GM12872 (cell line): ENCODE data around the gene GRK2.

Experiments
- TF ChIP-seq, protein P1 (sequence below): IDR thresholded peaks from 3 replicates; pipeline ENCODE4 v1.5.1; 2011; ENCODE audit warnings: low read depth, mild to moderate bottlenecking, low read length, moderate library complexity; ENCODE audit not compliant: insufficient read depth

The GRK2 gene

GRCh38 chr11:67303835-67304411, 37.6 kb downstream of the GRK2 start:
- TF ChIP-seq, protein P1, sequence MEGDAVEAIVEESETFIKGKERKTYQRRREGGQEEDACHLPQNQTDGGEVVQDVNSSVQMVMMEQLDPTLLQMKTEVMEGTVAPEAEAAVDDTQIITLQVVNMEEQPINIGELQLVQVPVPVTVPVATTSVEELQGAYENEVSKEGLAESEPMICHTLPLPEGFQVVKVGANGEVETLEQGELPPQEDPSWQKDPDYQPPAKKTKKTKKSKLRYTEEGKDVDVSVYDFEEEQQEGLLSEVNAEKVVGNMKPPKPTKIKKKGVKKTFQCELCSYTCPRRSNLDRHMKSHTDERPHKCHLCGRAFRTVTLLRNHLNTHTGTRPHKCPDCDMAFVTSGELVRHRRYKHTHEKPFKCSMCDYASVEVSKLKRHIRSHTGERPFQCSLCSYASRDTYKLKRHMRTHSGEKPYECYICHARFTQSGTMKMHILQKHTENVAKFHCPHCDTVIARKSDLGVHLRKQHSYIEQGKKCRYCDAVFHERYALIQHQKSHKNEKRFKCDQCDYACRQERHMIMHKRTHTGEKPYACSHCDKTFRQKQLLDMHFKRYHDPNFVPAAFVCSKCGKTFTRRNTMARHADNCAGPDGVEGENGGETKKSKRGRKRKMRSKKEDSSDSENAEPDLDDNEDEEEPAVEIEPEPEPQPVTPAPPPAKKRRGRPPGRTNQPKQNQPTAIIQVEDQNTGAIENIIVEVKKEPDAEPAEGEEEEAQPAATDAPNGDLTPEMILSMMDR, result no peak

GRCh38 chr11:67304511-67305113, 38.3 kb downstream of the GRK2 start:
- TF ChIP-seq, protein P1, result no peak

GRCh38 chr11:67306769-67307544, 40.7 kb downstream of the GRK2 start:
- TF ChIP-seq, protein P1, result no peak

DNA sequence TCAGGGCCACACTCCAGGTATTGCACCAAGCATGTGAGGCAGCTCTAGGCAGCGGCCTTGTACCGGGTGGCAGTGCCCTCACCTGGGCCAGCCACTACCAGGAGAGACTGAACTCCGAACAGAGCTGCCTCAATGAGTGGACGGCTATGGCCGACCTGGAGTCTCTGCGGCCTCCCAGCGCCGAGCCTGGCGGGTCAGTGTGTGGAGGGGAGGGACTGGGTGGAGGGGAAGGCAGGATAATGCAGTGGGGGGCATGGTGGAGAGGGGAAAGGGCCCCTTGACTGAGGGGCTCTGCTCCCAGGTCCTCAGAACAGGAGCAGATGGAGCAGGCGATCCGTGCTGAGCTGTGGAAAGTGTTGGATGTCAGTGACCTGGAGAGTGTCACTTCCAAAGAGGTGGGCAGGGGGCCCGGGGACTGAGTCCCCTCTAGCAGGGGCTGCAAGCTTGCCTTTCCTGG, 41.3 kb downstream of the GRK2 start:
- TF ChIP-seq, protein P1, result no peak

- TF ChIP-seq, protein P1, result no peak
These were observed 42.0 kb downstream of the GRK2 start for GRCh38 chr11:67308031-67308866.

DNA sequence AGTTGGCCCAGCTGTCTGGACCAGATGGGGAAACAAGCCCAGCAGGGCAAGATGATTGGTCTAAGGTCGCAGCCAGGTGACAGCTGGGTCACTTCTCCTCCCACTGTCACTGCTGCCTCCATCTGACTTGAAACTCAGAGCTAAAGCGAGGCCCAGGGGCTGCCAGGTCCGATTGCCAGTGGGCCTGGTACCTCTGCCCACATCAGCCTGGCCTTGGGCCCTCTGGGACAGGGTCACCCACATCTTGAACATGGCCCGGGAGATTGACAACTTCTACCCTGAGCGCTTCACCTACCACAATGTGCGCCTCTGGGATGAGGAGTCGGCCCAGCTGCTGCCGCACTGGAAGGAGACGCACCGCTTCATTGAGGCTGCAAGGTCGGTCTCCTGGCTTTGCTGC, 42.9 kb downstream of the GRK2 start:
- TF ChIP-seq, protein P1, result no peak

GRCh38 chr11:67309661-67310061, 43.4 kb downstream of the GRK2 start:
- TF ChIP-seq, protein P1, result no peak
